ENCODE results near the gene TMPRSS7.
A peak's percentile ranks its signal among the peaks of the same experiment; 100 is the strongest.

TMPRSS7 gene

DNA sequence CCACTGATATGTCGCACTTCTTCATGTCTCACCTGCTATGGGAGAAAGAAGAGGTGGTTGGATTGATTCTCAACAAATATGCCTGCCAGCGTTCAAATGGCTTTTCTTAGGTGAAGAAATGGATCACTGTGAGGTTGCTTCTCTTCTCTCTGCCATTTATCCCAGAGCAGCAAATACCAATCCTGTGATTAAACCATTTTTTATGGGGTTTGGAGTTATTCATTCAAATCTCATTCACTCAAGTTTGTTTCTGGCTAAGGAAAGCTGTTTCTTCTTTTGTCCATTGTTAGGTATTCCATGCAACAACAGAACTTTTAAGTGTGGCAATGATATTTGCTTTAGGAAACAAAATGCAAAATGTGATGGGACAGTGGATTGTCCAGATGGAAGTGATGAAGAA, 39.5 kb downstream of the TMPRSS7 start:
- DNase-seq = no peak

DNA sequence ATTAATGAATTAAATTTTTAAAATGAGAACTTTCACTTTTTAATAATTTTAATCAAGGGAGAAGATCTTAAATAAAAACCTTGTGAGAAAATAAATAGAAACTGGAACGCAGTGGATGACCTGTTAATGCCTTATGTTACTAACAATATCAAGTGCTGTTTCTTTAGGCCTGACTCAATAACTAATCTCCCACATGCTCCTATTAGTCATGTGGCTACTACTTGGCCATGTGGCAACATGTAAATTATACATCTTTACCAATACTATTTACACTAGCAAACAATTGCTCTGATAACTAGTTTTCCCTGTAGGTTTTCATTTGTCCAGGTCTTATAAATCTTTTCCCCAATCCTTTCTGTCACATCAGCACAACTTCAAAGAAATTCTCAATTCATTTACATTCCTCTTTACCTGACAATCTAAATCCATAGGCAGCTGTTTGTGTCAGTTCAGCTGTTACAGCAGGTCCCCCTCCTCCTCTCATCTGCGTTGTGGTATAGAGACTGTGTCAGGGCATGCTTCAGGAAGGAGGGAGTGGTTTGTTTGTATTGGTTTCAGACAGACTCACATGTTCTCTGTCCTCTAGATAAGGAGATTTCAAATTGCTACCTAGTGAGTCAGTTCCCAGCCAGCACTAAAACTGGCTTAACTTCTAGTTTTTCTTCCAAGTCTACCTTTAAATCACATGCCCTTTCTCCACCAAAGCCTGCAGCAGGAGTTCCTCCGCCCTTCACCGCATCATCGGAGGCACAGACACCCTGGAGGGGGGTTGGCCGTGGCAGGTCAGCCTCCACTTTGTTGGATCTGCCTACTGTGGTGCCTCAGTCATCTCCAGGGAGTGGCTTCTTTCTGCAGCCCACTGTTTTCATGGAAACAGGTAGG, 40.3 kb downstream of the TMPRSS7 start:
- peak; percentile 65 for DNase-seq

- no peak for DNase-seq
These were observed 43.9 kb downstream of the TMPRSS7 start for GRCh38 chr3:112078125-112079083.

DNA sequence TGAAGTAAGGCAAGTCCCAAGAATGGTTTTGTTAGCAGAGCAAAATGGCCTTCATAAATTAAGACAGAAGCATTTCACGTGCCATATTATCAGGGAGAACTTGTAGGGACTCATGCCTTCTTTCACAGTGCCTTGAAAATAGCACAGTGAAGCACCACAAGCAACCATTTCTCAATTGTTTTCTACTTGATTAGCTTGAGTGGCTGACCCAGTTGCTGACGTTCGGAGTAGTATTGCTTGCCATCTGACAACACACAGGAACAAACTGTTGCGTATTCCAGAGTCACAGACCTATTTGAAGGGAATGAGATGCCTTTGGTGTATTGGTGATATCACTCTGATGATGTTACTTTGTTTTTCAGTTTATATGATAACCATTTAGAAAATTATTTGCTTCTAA, 48.7 kb downstream of the TMPRSS7 start:
- DNase-seq = no peak

DNA sequence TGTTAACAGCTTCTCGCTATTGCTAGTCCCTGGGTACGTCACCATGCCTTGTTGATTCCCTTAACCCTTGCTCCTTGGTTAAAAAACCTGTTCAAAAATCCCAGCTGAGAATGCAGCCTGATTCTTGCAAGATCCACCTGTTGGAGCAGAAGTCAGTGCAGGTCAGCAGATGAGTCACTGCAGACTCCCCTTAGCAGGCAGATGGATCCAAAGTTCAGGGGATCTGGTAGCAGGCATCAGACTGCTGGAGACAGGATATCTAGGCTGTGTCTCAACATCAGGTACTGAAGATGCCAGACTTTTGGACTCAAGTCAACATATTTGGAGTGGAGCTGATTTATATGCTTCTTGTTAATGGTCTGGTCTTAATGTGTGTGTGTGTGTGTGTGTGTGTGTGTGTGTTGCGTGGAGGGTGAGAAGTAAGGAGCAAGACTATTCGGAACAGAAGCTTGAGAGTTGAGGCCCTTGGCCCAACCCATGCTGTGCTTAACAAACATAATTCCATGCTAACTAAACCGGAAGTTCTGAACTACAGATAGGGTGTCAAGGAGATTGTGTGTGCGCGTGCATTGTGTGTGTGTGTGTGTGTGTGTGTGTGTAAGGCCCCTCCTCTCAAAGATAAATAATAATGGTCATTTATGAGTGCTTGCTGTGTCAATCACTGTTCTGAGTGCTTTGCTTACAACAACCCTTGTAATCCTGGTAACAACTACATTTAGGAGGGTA, 50.6 kb downstream of the TMPRSS7 start:
- no peak for DNase-seq

DNA sequence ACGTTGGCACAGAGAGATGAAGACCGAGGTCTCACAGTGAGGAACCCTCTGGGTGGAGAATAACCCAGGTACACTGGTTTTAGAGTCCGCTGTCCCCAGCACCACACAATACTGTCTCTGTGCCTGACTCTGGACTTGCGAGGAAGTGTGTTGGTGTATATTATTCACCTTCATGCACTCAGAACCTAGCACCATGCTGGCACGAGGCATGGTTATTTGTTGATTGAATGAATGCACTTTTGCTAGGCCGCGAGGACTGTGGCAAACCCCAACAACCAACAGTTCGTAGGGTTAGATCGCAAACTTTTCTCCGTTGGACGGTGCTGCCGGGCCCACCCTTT, 51.2 kb downstream of the TMPRSS7 start:
- no peak for DNase-seq

DNA sequence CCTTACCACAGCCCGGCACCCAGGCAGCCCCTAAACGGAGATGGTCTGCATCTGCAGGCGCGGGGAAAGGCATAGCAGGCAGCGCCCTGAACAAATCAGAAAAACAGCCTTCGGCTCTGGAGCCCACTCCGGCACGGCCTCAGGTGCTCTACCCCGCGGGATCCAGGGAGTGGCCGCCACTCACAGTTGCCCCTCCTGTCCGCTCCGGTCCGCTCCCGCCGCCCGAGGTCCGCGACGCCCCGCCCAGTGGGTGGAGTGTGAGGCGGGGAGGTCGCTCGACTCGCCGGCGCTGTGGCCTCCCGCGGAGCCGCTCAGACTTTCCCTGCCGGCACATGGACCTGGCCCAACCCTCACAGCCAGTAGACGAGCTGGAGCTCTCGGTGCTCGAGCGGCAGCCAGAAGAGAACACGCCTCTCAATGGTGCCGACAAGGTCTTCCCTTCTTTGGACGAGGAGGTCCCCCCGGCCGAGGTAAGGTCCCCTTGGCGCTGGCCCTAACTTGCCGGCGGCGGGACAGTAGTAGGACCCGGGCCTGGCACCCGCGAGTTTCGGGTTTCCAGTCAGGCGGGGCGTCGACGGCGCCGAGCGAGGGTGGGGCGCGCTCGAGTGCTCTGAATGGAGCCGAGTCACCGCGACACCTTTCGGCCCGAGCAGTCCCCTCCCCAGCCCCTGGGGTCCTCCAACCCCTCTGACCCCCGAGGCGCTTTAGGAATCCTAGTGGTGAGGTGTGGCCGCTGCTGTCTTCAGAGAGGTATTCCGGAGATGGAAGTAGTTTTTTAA, 51.7 kb downstream of the TMPRSS7 start, which contains the start of gene C3orf52:
Gene C3orf52, plus strand, starts transcription at position 314 of the 779 bp plus-strand sequence. Its CDS starts 19 bp downstream, at position 333.
- peak; percentile 51 for DNase-seq

DNA sequence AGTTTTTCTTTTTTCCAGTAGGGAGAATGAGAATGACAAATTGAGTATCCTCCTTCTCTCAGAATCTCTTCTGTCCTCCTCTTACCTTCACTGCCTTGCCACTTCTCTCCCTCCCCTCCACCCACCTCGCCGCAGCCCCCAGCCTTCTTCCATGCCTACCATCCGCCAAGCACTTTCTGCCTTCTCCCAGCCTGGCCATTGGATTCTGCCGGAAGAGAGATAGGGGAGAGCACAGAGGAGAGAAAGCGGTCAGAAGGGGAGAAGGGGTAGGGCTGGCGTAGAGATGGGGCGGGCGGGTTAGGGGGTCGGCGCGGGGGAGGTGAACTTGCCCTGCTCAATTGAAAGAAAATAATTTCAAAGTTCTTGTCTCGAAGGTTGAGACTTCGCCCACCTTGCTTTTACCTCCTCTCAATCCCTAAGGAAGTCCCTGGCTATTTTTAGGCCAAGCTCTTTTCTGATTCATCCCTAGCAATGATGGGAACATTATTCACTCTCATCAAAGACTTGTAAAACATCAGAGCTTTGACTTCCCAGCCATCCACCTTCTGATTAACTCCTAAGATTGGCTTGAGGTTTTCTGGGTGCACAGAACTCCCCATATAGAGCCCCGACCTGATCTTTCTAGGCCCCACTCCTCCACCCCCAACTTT, 52.5 kb downstream of the TMPRSS7 start:
- no peak for DNase-seq

GRCh38 chr3:112087746-112088145, 53.2 kb downstream of the TMPRSS7 start:
- no peak for DNase-seq

GRCh38 chr3:112088944-112089343, 54.4 kb downstream of the TMPRSS7 start:
- DNase-seq = no peak

GRCh38 chr3:112089956-112090886, 55.7 kb downstream of the TMPRSS7 start:
- no peak for DNase-seq

DNA sequence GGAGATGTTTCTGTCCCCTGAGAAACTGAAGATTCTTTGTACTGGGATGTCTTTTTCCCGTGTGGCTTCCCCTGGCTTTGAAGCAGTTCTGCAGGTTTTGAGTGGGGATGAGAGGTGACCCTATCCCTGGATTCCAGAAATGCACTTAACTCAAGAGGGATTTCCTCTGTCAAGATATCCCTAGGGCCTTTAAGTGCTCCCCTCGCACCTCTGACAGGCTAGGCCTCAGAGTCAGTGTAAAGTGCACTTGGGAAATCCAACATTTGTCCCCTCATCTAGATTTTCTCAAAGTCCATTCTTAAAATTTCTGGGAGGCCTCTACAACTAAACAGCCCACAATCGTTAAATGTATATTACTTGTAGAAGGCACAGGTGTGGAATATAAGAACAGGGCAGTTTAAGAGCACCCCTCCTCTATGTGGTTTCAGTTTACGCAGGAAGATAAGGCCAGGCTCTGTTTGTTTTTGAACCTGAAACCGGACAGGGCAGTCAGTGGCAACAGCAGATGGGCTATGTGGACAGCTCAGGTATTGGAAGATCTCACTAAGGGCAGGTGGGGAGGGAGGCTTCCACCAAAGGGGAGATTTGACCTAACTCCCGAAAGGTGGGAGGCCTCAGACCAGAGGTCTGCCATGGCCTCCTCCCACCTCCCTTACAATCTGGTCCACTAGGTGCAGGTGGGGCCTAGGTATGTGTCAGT, 56.5 kb downstream of the TMPRSS7 start:
- no peak for DNase-seq

DNA sequence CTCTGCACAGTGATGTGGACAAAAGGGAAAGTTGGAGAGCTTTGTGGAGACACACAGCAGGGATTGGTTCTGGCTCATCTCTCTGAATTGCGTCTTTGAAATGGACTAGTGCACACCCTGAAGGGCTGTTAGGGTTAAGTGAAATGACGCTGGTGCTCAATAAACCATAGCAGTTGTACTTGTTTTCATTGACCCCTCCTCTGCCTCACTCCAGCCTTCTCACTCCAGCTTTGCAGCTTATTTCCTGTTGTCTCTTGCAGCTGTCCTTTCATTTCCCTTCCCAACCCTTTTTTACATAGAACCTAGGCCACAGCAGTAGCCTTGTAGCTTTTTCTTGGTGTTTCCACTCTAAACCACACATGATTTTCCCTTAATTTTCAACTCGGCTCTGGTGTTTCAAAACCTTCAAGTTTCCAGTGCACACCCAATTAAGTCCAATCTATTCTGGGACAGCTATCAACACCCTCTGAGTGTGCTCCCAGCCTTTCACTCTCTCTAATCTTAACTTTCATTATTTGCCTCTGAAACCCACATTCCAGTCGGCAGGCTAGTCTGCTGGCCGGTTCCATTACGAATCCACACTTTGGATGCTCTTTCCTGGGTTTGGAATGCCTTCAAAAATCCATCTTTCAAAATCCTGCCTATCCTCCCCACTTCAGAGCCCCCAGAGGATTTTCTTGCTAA, 58.1 kb downstream of the TMPRSS7 start:
- DNase-seq = no peak

GRCh38 chr3:112093180-112093522, 58.6 kb downstream of the TMPRSS7 start:
- no peak for DNase-seq

DNA sequence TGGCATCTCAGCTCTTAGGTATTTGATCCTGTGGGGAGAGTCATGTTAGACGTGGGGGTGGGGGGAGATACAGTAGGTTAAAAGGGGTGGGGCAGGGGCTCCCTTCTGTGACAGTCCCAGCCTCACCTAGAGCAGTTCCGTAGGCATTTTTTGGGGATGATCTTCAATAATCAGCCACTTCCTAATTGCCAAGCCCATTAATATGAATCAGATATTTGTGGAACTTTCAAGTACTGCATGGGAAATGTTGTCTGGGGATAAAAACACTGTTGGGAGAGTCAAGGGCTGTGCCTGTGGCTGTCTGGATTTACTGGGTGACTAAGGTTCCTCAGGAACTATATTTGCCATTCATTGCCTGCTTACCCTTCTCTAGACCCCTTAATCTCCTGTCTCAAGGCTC, 61.2 kb downstream of the TMPRSS7 start:
- DNase-seq = no peak

DNA sequence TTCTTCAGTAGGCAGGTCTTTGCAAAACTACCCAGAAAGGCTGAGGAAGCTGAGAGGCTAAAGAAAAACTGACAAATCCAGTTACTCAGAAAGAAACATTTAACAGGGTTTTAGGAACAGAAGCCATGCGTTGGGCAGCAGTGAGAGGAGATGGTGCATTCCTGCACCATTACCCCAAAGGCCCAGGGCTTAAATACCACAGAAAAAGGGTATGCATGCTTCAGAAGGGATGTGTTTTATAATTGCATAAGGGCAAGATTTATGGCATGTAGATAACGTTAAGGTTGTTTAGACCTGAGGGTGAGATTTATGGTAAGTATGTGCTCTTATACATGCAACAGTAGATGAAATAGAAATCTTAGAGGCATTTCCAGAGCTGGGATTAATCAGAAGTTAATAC, 61.6 kb downstream of the TMPRSS7 start:
- DNase-seq = no peak

- DNase-seq = no peak
These were observed 62.8 kb downstream of the TMPRSS7 start for GRCh38 chr3:112097378-112097777.

- DNase-seq = no peak
These were observed 67.4 kb downstream of the TMPRSS7 start for GRCh38 chr3:112101916-112102315.

GRCh38 chr3:112104774-112105173, 70.2 kb downstream of the TMPRSS7 start:
- no peak for DNase-seq
